Gastrocnemius medialis (tissue), 4 donors: ENCODE data around the gene ARFGAP1. TPM values are rescaled to one million over a fixed set of nuclear protein-coding genes. Genes with fewer than 3 reads are reported as not detected.

Experiments used
- ATAC-seq, 2 donors: fragments of 150-250 bp; one replicate each; pipeline ENCODE4 v1.9.1; 2016
- DNase-seq, 2 donors: peaks; one replicate each; pipeline ENCODE4 v3.0.0-alpha.2; 2019
- H3K27ac ChIP-seq, 4 donors: fragments of 200-600 bp; sonication (generic); 1 replicate in 1 of 4; 2 replicates in 3 of 4; pipeline ENCODE4 v1.5.1; 2016 to 2018; ENCODE audit warnings: mild to moderate bottlenecking in 2 of 4, moderate library complexity in 1 of 4
- H3K27me3 ChIP-seq, 3 donors: fragments of 200-600 bp; sonication (generic) in 2 of 3; 1 replicate in 1 of 3; 2 replicates in 2 of 3; pipeline versions ENCODE4 v1.5.1 to v1.6.0; 2016 to 2019; ENCODE audit warnings: mild to moderate bottlenecking in 1 of 3, moderate library complexity in 1 of 3
- H3K36me3 ChIP-seq, 2 donors: fragments of 200-600 bp; sonication (generic) in 1 of 2; one replicate each; pipeline ENCODE4 v1.5.1; 2017 to 2018
- H3K4me1 ChIP-seq, 2 donors: fragments of 200-600 bp; sonication (generic) in 1 of 2; one replicate each; pipeline ENCODE4 v1.5.1; 2016 to 2017; ENCODE audit warnings: mild to moderate bottlenecking in 2 of 2
- H3K4me3 ChIP-seq, 4 donors: fragments of 200-600 bp; sonication (generic) in 3 of 4; 1 replicate in 1 of 4; 2 replicates in 3 of 4; pipeline ENCODE4 v1.5.1; 2016 to 2019; ENCODE audit warnings: mild to moderate bottlenecking in 2 of 4
- H3K9me3 ChIP-seq, 3 donors: fragments of 200-600 bp; sonication (generic) in 2 of 3; 1 replicate in 1 of 3; 2 replicates in 2 of 3; pipeline ENCODE4 v1.5.1; 2016 to 2019
- CTCF ChIP-seq, 5 experiments: fragments of 450-650 bp in 3 of 5; fragments of 200-600 bp in 2 of 5; sonication (generic) in 2 of 5; IDR thresholded peaks in 4 of 5; conservative IDR thresholded peaks in 1 of 5; 1 replicate in 4 of 5; 2 replicates in 1 of 5; pipeline ENCODE4 v1.5.1; 2016 to 2019; ENCODE audit warnings: antibody characterized with exemption in 5 of 5, mild to moderate bottlenecking in 3 of 5, moderate library complexity in 3 of 5
- POLR2A ChIP-seq, 2 donors: fragments of 450-650 bp; IDR thresholded peaks; one replicate each; pipeline ENCODE4 v1.6.1; 2017; ENCODE audit warnings: antibody characterized with exemption in 2 of 2, mild to moderate bottlenecking in 2 of 2, moderate library complexity in 2 of 2
- in situ Hi-C, 4 donors: fragments of 200-750 bp; cut with MboI; loops; one replicate each; pipeline versions ENCODE4 v1.15.0 to v1.8.0; 2017; ENCODE audit warnings: low sequenced_read_pairs in 4 of 4
- intact Hi-C: fragments of 100-400 bp; cut with DNase I; formaldehyde crosslinking; loops from one replicate; pipeline ENCODE4 v1.15.1; 2023; ENCODE audit warnings: low total_unique reads
- total RNA-seq, 4 donors: library from RNA; depleted of rRNA; stranded (reverse); fragments of >200 nt; gene quantifications; one replicate each; pipeline versions ENCODE4 v1.1.0 to v1.2.3, GENCODE V29; 2016

ARFGAP1 gene
- total RNA-seq, 4 donors from 2014 or later, result 15.2 to 24.4 (median 18.0) TPM

GRCh38 chr20:63269724-63270123 lies 2.9 kb upstream of the ARFGAP1 start:
- peaks cover 22 to 40% (median 37%) of the 10 kb centered on the region in 3 donors for H3K27me3 ChIP-seq
- in situ Hi-C loops (no loop called here), intact Hi-C loops (no loop called here)
- no peak overlapping the region for H3K27ac ChIP-seq
- H3K4me3 ChIP-seq, result no peak overlapping the region
- TF ChIP-seq CTCF (IDR thresholded peaks at IDR 0.05 in 4 of 5, conservative IDR thresholded peaks at IDR 0.05 in 1 of 5), result no peak
- no peak for TF ChIP-seq POLR2A (IDR thresholded peaks at IDR 0.05)
- peaks cover 19 to 24% of the 10 kb centered on the region in 2 donors for H3K4me1 ChIP-seq
- H3K9me3 ChIP-seq, result no peaks in the 10 kb centered on the region
- ATAC-seq (no peak), DNase-seq (no peak)
- no peaks in the 10 kb centered on the region for H3K36me3 ChIP-seq

- TF ChIP-seq POLR2A (IDR thresholded peaks at IDR 0.05), result no peak
- no peak for TF ChIP-seq CTCF (IDR thresholded peaks at IDR 0.05 in 4 of 5, conservative IDR thresholded peaks at IDR 0.05 in 1 of 5)
- Histone ChIP-seq H3K9me3 (no peaks in the 10 kb centered on the region), H3K27ac (no peak overlapping the region), H3K4me3 (no peak overlapping the region), H3K4me1 (peaks cover 24% of the 10 kb centered on the region in 2 donors), H3K27me3 (peaks cover 21 to 33% (median 29%) of the 10 kb centered on the region in 3 donors), H3K36me3 (peaks cover 0 to 2% of the 10 kb centered on the region in 2 donors)
- ATAC-seq (no peak), DNase-seq (no peak)
- in situ Hi-C loops (no loop called here), intact Hi-C loops (no loop called here)
Measured at GRCh38 chr20:63270606-63271325, 1.8 kb upstream of the ARFGAP1 start.

GRCh38 chr20:63273059-63273579 lies 506 bp downstream of the ARFGAP1 start:
- H3K27me3 ChIP-seq, result peaks cover 6 to 16% (median 14%) of the 10 kb centered on the region in 3 donors

GRCh38 chr20:63273635-63274380 lies 1.2 kb downstream of the ARFGAP1 start:
- H3K27ac ChIP-seq, result no peak overlapping the region
- peaks cover 19 to 24% of the 10 kb centered on the region in 2 donors for H3K4me1 ChIP-seq
- no peak for ATAC-seq
- TF ChIP-seq CTCF (IDR thresholded peaks at IDR 0.05 in 4 of 5, conservative IDR thresholded peaks at IDR 0.05 in 1 of 5) (no peak), POLR2A (IDR thresholded peaks at IDR 0.05) (no peak)
- intact Hi-C loops, result loop anchor here (2.0 kb wide), 1 partner anchor 57 kb away; the partner anchor contains the start of gene YTHDF1
- H3K9me3 ChIP-seq, result no peaks in the 10 kb centered on the region
- peaks cover 0 to 9% (median 7%) of the 10 kb centered on the region in 3 donors for H3K27me3 ChIP-seq
- peaks cover 0 to 32% of the 10 kb centered on the region in 2 donors for H3K36me3 ChIP-seq
- DNase-seq, result no peak
- in situ Hi-C loops, result no loop called here
- H3K4me3 ChIP-seq, result peak overlapping the region; percentile 84 to 99 (median 93)

More at GRCh38 chr20:63273059-63273579, 506 bp downstream of the ARFGAP1 start:
- no peak for TF ChIP-seq CTCF (IDR thresholded peaks at IDR 0.05 in 4 of 5, conservative IDR thresholded peaks at IDR 0.05 in 1 of 5)
- TF ChIP-seq POLR2A (IDR thresholded peaks at IDR 0.05), result no peak
- no peak for DNase-seq
- peak overlapping the region; percentile 84 to 99 (median 93) for H3K4me3 ChIP-seq
- H3K9me3 ChIP-seq, result no peaks in the 10 kb centered on the region
- intact Hi-C loops (loop anchor here (2.0 kb wide), 1 partner anchor 56 kb away; the partner anchor contains the start of gene YTHDF1), in situ Hi-C loops (no loop called here)
- peaks cover 0 to 25% of the 10 kb centered on the region in 2 donors for H3K36me3 ChIP-seq
- peak overlapping the region; percentile 50 to 67 (median 63) for H3K27ac ChIP-seq
- no peak for ATAC-seq
- H3K4me1 ChIP-seq, result peaks cover 19 to 24% of the 10 kb centered on the region in 2 donors
